Right hindlimb (tissue), 1 donor: ENCODE measurements around the gene TREX2.
"Not testable (repeated sequence)": the region's sequence is repeated elsewhere in the genome, so short reads cannot be mapped to it uniquely, and the experiment has no call there.

Source experiments
- DNase-seq: peaks from one replicate; pipeline ENCODE4 v3.0.0-alpha.2; 2018

The TREX2 gene

DNA sequence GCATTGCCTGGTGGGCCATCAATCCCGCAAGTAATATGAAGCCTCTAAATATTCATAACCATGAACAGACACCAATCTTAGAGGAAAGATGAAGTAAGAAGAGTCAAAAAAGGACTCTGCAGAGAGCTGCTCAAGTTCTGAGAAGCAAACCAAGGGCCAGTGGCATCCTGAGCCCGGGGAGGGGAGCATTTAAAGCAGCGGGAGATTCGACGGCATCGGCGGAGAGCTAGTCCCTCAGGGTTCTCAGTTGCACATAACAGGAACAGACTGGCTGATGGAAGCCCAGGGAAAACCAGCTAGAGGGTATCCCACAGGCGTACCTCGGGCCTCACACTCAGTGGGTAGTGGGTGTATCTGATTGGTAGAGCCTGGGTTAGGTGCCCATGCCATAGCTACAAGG is 39.8 kb downstream of the TREX2 start:
- no peak for DNase-seq

DNA sequence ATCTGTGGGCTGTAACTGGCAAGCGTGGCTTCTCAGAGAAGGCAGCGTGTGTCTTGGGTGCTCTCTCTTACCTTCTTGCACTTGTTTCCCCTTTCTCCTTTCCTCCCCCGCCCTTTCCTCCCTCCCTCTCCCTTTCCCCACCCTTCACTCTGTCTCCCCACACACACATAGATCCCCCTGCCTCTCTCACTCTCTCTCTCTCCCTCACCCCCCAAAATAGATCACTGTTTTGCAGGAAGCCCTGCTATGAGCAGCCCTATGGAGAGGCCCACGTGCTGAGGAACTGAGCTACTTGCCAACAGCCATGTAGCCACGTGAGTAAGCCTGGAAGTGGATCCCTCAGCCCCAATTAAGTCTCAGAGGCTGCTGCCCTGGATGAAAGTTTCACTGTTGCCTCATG is 40.4 kb downstream of the TREX2 start:
- DNase-seq, result no peak

GRCh38 chrX:153404333-153404732 is 41.5 kb downstream of the TREX2 start:
- not testable (repeated sequence) for DNase-seq

GRCh38 chrX:153401133-153401764 is 44.6 kb downstream of the TREX2 start, which contains the start of gene PNMA6E:
Gene PNMA6E, minus strand, starts transcription at chrX:153401350. Its CDS starts 2,501 bp downstream, at chrX:153398849.
- DNase-seq, result no peak

DNA sequence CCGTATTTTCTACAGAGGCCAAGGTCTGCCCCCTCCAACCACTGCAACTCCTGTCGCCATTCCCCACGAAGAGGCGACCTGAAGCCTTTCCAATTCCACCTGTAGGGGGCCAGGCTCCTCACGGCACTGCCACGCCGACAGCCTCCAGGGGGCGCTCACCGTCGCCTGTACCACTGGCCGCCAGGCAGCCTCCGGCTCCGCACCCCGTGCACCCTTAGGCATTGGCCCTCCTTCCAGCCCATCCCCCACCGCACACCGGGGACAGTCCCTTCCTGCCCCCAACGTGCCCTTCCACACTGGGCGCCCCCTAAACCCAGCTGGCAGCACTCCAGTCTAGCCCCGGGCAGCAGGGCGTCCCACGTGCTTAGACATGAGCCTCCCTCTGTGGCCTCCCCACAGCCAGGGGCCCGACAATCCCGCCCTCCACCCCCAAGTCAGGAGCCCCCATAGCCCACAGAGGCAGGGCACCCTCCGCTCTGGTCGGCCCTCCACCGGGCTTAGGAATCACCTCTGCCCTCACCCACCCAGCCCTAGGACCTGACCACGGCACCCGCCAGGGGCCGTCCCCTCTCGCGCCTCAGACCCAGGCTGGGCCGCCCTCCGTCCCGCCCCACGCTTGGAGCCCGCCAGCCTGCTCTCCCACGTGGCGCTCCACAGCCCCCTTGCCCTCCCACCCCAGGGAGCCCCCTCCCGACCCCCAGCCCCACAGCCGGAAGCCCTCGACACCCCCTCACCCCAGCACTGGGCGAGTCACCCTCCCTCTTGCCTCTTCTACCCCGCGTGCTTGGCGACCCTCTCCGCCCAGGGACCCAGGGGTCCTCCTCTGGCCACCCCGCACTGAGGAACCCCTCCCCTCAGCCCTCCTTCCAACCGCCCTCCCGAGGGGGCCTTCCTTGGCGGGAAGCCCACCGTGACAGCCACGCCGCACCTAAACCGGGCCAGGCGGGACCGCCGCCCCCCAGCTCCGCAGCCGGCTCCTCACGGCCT is 45.4 kb downstream of the TREX2 start:
- no peak for DNase-seq

DNA sequence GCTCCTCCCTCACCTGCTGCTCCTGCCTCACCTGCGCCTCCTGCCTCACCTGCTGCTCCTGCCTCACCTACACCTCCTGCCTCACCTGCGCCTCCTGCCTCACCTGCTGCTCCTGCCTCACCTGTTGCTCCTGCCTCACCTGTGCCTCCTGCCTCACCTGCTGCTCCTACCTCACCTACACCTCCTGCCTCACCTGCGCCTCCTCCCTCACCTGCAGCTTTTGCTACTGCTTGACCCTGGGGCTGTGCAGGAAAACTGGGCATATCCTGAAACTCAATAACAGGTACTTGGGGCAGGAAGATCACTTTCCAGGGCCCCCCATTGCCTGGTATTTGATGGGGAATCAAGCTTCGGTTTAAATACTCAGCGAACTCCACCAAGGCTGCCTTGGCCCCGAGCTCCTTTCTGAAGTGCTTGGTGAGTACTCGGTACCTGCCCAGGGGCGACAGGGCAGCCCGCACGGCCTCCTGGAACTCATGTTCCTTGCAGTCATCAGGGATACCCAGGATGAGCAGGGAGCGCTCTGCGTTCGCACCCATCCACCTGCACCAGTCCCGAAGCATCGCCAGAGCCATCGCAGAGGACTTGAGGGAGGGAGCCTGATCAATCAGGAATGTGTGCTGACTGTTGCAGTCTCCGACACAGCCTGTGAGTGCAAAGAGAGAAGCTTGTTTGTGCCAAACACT is 47.4 kb downstream of the TREX2 start:
- no peak for DNase-seq

DNA sequence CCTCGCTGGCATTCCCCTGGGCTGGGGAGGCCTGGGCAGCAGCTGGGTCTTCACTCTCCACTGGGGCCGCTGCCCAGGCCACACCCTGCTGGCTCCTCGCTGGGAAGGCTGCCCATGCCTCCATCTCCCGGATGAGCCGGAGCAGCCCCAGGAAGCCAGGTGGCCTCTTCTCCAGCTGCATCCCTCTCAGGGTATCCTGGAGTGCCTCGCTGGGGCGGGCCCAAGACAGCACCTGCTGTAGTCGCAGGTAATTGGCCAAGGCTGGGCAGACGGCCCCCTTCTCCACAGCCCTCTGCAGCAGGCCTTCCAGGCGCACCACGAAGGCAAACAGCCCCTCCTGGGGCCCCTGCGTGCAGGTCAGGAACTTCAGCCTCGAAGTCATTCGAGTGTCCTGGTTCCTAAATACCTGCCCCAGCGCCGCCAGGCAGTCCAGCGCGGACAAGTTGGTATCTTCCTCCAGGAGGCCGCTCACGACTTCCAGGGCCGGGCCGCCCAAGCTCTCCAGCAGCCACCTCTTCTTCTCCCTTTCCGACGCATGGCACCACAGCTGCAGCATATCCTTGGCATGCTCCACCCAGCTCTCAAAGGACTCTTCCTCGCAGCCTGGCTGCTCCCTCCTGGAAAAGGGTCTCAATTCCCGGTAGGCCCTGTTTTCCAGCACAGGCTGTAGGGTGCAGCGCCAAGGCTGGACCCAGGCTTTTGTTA is 48.4 kb downstream of the TREX2 start:
- no peak for DNase-seq

- no peak for DNase-seq
Observed at GRCh38 chrX:153396320-153397195, 49.3 kb downstream of the TREX2 start.

GRCh38 chrX:153395613-153396319 is 50.1 kb downstream of the TREX2 start:
- DNase-seq, result no peak

DNA sequence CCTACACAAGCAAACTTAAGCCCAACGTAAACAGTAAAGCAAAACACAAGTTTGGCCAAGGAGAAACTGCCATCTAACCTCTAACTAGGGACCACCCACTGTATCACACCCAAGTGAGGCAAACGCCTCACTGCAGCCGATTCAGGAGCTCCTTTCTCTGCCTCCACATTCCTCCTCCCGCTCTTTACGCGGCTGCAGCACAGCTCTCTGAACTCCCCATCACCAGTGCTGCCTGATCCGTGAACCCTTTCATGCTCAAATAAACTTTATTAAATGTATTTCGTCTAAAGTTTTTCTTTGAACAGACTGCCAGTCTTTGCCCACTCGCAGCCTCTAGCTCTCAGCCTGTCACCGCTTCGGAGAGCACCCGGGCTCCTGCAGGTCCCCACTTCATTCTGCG is 51.2 kb downstream of the TREX2 start:
- no peak for DNase-seq
